HepG2 (cell line): ENCODE results near the gene MYO6. TPM values are rescaled to one million over a fixed set of nuclear protein-coding genes. Genes with fewer than 3 reads are reported as not detected.

Source experiments
- ATAC-seq: fragments of 200-7000 bp; cut with Tn5 transposase; 3 replicates; pipeline ENCODE4 v1.9.1; 2020; ENCODE audit warnings: mild to moderate bottlenecking, moderate library complexity
- BruUV-seq: library from RNA; stranded (reverse); fragments of 400-500 nt; replicated peaks from 2 replicates; lab custom pipeline; 2021; lab: Mats Ljungman, UMichigan
- CTCF ChIA-PET: fragments of 300-600 bp; formaldehyde crosslinking; extraction: SDS; loops from one replicate; lab custom pipeline; 2021; ENCODE audit warnings: low total read pairs, inconsistent platforms, low intra/inter-chr PET ratio; lab: Yijun Ruan, JAX
- POLR2A ChIA-PET: fragments of 350-600 bp; sonication (Branson Sonifier 250); formaldehyde crosslinking; loops from one replicate; lab custom pipeline; 2020; ENCODE audit warnings: antibody characterized with exemption, inconsistent platforms; lab: Yijun Ruan, JAX
- DNase-seq: peaks from one replicate; pipeline ENCODE4 v3.0.0-alpha.2; 2015; ENCODE audit warnings: low spot score
- FAIRE-seq: peaks from 3 replicates; lab custom pipeline; 2011; peaks lifted over from hg19 to GRCh38; lab: Jason Lieb, UNC
- H2AFZ ChIP-seq: one replicate; pipeline ENCODE4 v1.6.1; 2011; ENCODE audit warnings: low read length, inconsistent platforms
- H3K27ac ChIP-seq: fragments of 300-600 bp; 3 replicates; pipeline ENCODE4 v1.8.0; 2011; ENCODE audit warnings: mixed run types, mild to moderate bottlenecking, mixed read lengths, low read length, inconsistent platforms; ENCODE audit not compliant: insufficient read depth; ENCODE audit errors: extremely low read length
- H3K27me3 ChIP-seq, 2 experiments: fragments of 200-600 bp in 1 of 2; 2 replicates in 1 of 2; 3 replicates in 1 of 2; pipeline versions ENCODE4 v1.6.0 to v1.8.0; 2011; ENCODE audit warnings: low read length in 2 of 2, mild to moderate bottlenecking in 2 of 2, moderate library complexity in 2 of 2, inconsistent platforms in 1 of 2; ENCODE audit not compliant: insufficient read depth in 2 of 2, control insufficient read depth in 1 of 2
- H3K36me3 ChIP-seq, 2 experiments: fragments of 200-600 bp in 1 of 2; replicated peaks in 1 of 2; 2 replicates in 1 of 2; 3 replicates in 1 of 2; pipeline versions ENCODE4 v1.5.1 to v1.8.0; 2011; ENCODE audit warnings: low read length in 2 of 2, inconsistent platforms in 1 of 2; ENCODE audit not compliant: insufficient read depth in 2 of 2, control insufficient read depth in 1 of 2
- H3K4me1 ChIP-seq: 2 replicates; pipeline ENCODE4 v1.5.1; 2012; ENCODE audit warnings: low read length, inconsistent platforms; ENCODE audit not compliant: insufficient read depth
- H3K4me2 ChIP-seq: 2 replicates; pipeline ENCODE4 v1.6.0; 2011; ENCODE audit warnings: low read depth, low read length, inconsistent platforms
- H3K4me3 ChIP-seq, 3 experiments: fragments of 200-600 bp in 1 of 3; sonication (generic), shearing (Covaris generic) in 1 of 3; replicated peaks in 1 of 3; 2 replicates each; pipeline ENCODE4 v1.5.1; 2011 to 2016; ENCODE audit warnings: low read length in 3 of 3, inconsistent platforms in 2 of 3, low read depth in 2 of 3, mild to moderate bottlenecking in 2 of 3, control low read depth in 1 of 3, mixed read lengths in 1 of 3; ENCODE audit not compliant: insufficient read depth in 1 of 3
- H3K79me2 ChIP-seq: one replicate; pipeline ENCODE4 v1.6.1; 2011; ENCODE audit warnings: low read length, inconsistent platforms; ENCODE audit not compliant: insufficient read depth
- H3K9ac ChIP-seq: 2 replicates; pipeline ENCODE4 v1.6.0; 2011; ENCODE audit warnings: mild to moderate bottlenecking, low read depth, low read length, inconsistent platforms; ENCODE audit not compliant: insufficient read depth
- H3K9me3 ChIP-seq: 2 replicates; pipeline ENCODE4 v1.5.1; 2012; ENCODE audit warnings: mild to moderate bottlenecking, low read length
- H4K20me1 ChIP-seq: 2 replicates; pipeline ENCODE4 v1.6.0; 2011; ENCODE audit warnings: inconsistent platforms, mild to moderate bottlenecking, low read length, moderate library complexity; ENCODE audit not compliant: insufficient read depth
- DR1 ChIP-seq: sonication (generic); formaldehyde crosslinking; IDR thresholded peaks from 2 replicates; pipeline ENCODE4 v1.8.0; 2021; ENCODE audit warnings: mild to moderate bottlenecking, missing genetic modification reagents, inconsistent platforms
- FOXJ3 ChIP-seq: sonication (generic); formaldehyde crosslinking; IDR thresholded peaks from 2 replicates; pipeline ENCODE4 v1.4.0; 2020; ENCODE audit warnings: missing genetic modification reagents, mild to moderate bottlenecking, borderline replicate concordance
- GMEB1 ChIP-seq: sonication (generic); formaldehyde crosslinking; IDR thresholded peaks from 2 replicates; pipeline ENCODE4 v1.5.1; 2020; ENCODE audit warnings: missing genetic modification reagents, mild to moderate bottlenecking, borderline replicate concordance
- HMGXB4 ChIP-seq, 2 experiments: sonication (generic) in 1 of 2; formaldehyde crosslinking in 1 of 2; IDR thresholded peaks; 2 replicates each; pipeline versions ENCODE4 v1.4.0 to v1.6.1; 2018 to 2020; ENCODE audit warnings: missing genetic modification reagents in 2 of 2, borderline replicate concordance in 1 of 2, low read depth in 1 of 2, mild to moderate bottlenecking in 1 of 2, missing biosample characterization in 1 of 2
- HNRNPLL ChIP-seq: fragments of 200-400 bp; formaldehyde crosslinking; IDR thresholded peaks from 2 replicates; pipeline ENCODE4 v1.6.1; 2017; ENCODE audit warnings: mild to moderate bottlenecking, low read depth, low read length; ENCODE audit not compliant: poor library complexity, severe bottlenecking
- PAF1 ChIP-seq: IDR thresholded peaks from 2 replicates; pipeline ENCODE4 v1.6.1; 2016; ENCODE audit warnings: missing genetic modification reagents, missing compliant biosample characterization
- SAP130 ChIP-seq: IDR thresholded peaks from 2 replicates; pipeline ENCODE4 v1.6.1; 2016; ENCODE audit warnings: low read depth
- SMYD3 ChIP-seq: sonication (generic); formaldehyde crosslinking; IDR thresholded peaks from 2 replicates; pipeline ENCODE4 v1.8.1; 2023; ENCODE audit warnings: mild to moderate bottlenecking, missing genetic modification reagents
- SP1 ChIP-seq, 2 experiments: fragments of 450-650 bp in 1 of 2; sonication (generic) in 1 of 2; formaldehyde crosslinking in 1 of 2; IDR thresholded peaks; 2 replicates each; pipeline versions ENCODE4 v1.4.0 to v1.6.1; 2016 to 2020; ENCODE audit warnings: missing genetic modification reagents in 1 of 2
- ZHX1 ChIP-seq: sonication (generic); formaldehyde crosslinking; IDR thresholded peaks from 2 replicates; pipeline ENCODE4 v1.8.1; 2022; ENCODE audit warnings: low read depth, mild to moderate bottlenecking, missing genetic modification reagents
- ZKSCAN5 ChIP-seq: sonication (generic); formaldehyde crosslinking; IDR thresholded peaks from 2 replicates; pipeline ENCODE4 v1.5.1; 2020; ENCODE audit warnings: mild to moderate bottlenecking, missing genetic modification reagents
- WGBS: methylation state at CpG from one replicate; pipeline ENCODE4 v1.1.6; 2017; ENCODE audit warnings: low lambda C conversion rate; 5-methylcytosine and 5-hydroxymethylcytosine counted together
- in situ Hi-C: cut with HindIII; loops from 2 replicates; pipeline ENCODE4 v1.10.0; 2017; ENCODE audit warnings: low pct_unique_long_range_greater_than_20kb; ENCODE audit not compliant: extremely low pct_ligation_motif_present
- intact Hi-C: fragments of 100-400 bp; cut with micrococcal nuclease; formaldehyde crosslinking; loops from one replicate; pipeline ENCODE4 v1.10.0; 2022; ENCODE audit not compliant: unreplicated experiment
- polyA plus RNA-seq, 8 experiments: library from polyadenylated mRNA; depleted of rRNA in 3 of 8; stranded (reverse) in 7 of 8; unstranded in 1 of 8; fragments of >200 nt; fragmentation: Illumina TruSeq in 4 of 8; extraction: Trizol in 4 of 8; gene quantifications; 2 replicates each; pipeline versions ENCODE4 v1.2.1 to v1.2.3, GENCODE V29; 2011 to 2016; ENCODE audit warnings: low read depth in 4 of 8, missing spikeins in 1 of 8, mixed read lengths in 1 of 8; ENCODE audit not compliant: insufficient read depth in 1 of 8
- total RNA-seq, 5 experiments: library from RNA; depleted of rRNA; stranded (reverse); fragments of >200 nt; fragmentation: Illumina TruSeq; extraction: Trizol; gene quantifications; 2 replicates each; pipeline ENCODE4 v1.2.3, GENCODE V29; 2016; ENCODE audit warnings: low read depth in 1 of 5
- TF ChIP-seq, protein P1 (sequence below): IDR thresholded peaks from 2 replicates; pipeline ENCODE4 v1.6.1; 2016; ENCODE audit warnings: control low read depth
- TF ChIP-seq, protein P2 (sequence below): sonication (generic); formaldehyde crosslinking; conservative IDR thresholded peaks from 2 replicates; pipeline ENCODE4 v1.8.0; 2022; ENCODE audit warnings: low read depth, missing genetic modification reagents
- TF ChIP-seq, protein P3 (sequence below): sonication (generic); formaldehyde crosslinking; IDR thresholded peaks from 2 replicates; pipeline ENCODE4 v1.8.1; 2023; ENCODE audit warnings: mild to moderate bottlenecking, missing genetic modification reagents

Gene MYO6
- total and polyA plus RNA-seq, 2 of the 13 experiments (the other 11 are each of a cell fraction or from before 2014, with no cell fraction given) = 5.4 to 7.5 TPM

DNA sequence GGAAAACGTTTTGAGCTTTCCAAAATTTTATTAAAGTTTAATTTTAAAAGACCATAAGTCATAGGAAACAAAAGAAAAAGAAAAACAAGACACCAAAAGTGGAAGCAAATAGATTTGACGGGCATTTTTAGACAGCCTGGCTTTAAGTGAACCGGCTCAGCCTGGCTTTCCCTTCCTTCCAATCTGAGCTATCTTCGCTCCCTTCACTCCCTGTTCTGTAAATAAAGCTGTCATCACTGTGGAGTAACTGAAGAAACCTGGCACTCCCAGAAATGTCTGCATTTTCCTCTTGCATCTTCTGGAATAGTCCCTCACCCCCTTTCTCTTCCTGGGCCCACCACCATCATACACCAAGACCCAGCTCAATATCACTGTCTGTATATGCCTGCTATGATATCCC lies 191.5 kb downstream of the MYO6 start:
- BruUV-seq = no TSS peak
- Histone ChIP-seq H3K4me1 (0 out of 2 replicates have a peak, but pooled peaks cover 1% of the 10 kb centered on the region), H3K36me3 (no peaks in the 10 kb centered on the region), H4K20me1 (no peaks in the 10 kb centered on the region), H3K4me2 (no peak overlapping the region), H3K27me3 (0 out of 5 replicates have a peak, but pooled peaks cover 0 to 3% of the 10 kb centered on the region in 2 experiments), H3K9ac (no peak overlapping the region), H3K4me3 (no peak overlapping the region), H3K27ac (no peak overlapping the region), H3K9me3 (no peaks in the 10 kb centered on the region), H3K79me2 (no peaks in the 10 kb centered on the region), H2AFZ (no peak overlapping the region)
- ChIA-PET CTCF (no interaction called here), POLR2A (no interaction called here)
- DNase-seq (no peak), FAIRE-seq (no peak), ATAC-seq (no peak)
- 24% methylated on average over 4 of the region's 4 CpGs for WGBS
- in situ Hi-C loops (loop anchor here (25.0 kb wide), 1 partner anchor 922 kb away; no protein-coding TSS in a partner anchor), intact Hi-C loops (no loop called here)
- TF ChIP-seq ZKSCAN5 (CRISPR knock-in tag) (no peak), HMGXB4 (CRISPR knock-in tag; IDR thresholded peaks at IDR 0.05; ENCODE audit: borderline replicate concordance in 1 of 2, low read depth in 1 of 2) (no peak), ZHX1 (no peak), SAP130 (CRISPR knock-in tag) (no peak), GMEB1 (CRISPR knock-in tag) (no peak), PAF1 (CRISPR knock-in tag) (no peak), HNRNPLL (no peak), FOXJ3 (no peak), DR1 (no peak), SP1 (IDR thresholded peaks at IDR 0.05) (no peak), SP1 (CRISPR knock-in tag; IDR thresholded peaks at IDR 0.05) (no peak), SMYD3 (CRISPR knock-in tag) (no peak)
- TF ChIP-seq, protein P1, sequence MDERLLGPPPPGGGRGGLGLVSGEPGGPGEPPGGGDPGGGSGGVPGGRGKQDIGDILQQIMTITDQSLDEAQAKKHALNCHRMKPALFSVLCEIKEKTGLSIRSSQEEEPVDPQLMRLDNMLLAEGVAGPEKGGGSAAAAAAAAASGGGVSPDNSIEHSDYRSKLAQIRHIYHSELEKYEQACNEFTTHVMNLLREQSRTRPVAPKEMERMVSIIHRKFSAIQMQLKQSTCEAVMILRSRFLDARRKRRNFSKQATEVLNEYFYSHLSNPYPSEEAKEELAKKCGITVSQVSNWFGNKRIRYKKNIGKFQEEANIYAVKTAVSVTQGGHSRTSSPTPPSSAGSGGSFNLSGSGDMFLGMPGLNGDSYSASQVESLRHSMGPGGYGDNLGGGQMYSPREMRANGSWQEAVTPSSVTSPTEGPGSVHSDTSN (CRISPR knock-in tag) = no peak
- TF ChIP-seq, protein P2, sequence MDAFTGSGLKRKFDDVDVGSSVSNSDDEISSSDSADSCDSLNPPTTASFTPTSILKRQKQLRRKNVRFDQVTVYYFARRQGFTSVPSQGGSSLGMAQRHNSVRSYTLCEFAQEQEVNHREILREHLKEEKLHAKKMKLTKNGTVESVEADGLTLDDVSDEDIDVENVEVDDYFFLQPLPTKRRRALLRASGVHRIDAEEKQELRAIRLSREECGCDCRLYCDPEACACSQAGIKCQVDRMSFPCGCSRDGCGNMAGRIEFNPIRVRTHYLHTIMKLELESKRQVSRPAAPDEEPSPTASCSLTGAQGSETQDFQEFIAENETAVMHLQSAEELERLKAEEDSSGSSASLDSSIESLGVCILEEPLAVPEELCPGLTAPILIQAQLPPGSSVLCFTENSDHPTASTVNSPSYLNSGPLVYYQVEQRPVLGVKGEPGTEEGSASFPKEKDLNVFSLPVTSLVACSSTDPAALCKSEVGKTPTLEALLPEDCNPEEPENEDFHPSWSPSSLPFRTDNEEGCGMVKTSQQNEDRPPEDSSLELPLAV (CRISPR knock-in tag) = no peak
- TF ChIP-seq, protein P3, sequence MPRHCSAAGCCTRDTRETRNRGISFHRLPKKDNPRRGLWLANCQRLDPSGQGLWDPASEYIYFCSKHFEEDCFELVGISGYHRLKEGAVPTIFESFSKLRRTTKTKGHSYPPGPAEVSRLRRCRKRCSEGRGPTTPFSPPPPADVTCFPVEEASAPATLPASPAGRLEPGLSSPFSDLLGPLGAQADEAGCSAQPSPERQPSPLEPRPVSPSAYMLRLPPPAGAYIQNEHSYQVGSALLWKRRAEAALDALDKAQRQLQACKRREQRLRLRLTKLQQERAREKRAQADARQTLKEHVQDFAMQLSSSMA (CRISPR knock-in tag) = no peak
